Fibroblast of pulmonary artery (primary cell): ENCODE results near the gene ATCAY.
A peak's percentile ranks its signal among the peaks of the same experiment; 100 is the strongest.

Experiments used
- DNase-seq: peaks from one replicate; pipeline ENCODE4 v3.0.0-alpha.2; 2010; ENCODE audit warnings: low read depth
- H3K4me3 ChIP-seq: replicated peaks from 2 replicates; pipeline ENCODE4 v1.5.1; 2011; ENCODE audit warnings: low read depth, mild to moderate bottlenecking, control low read depth, low read length, moderate library complexity
- CTCF ChIP-seq: IDR thresholded peaks from 2 replicates; pipeline ENCODE4 v1.5.1; 2011; ENCODE audit warnings: mild to moderate bottlenecking, control low read depth, low read length, inconsistent platforms; ENCODE audit errors: missing control alignments

Gene ATCAY

DNA sequence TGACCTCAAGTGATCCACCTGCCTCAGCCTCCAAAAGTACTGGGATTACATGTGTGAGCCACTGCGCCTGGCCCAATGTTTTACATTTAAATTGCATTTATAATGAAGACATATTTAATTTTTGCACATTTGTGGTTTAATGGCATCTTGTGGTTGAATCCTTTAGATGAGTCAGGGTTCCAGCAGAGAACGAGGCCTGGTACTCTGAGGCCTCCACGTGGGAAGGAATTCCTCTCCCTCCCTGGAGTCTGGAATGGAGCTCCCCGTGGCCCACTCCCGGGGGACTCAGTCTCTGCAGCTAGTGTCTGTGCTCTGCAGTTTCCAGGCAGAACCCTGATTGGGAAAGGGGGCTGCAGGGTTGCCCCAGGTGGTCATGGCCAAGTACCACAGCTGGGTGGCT is 35.9 kb upstream of the ATCAY start:
- no peak for DNase-seq

DNA sequence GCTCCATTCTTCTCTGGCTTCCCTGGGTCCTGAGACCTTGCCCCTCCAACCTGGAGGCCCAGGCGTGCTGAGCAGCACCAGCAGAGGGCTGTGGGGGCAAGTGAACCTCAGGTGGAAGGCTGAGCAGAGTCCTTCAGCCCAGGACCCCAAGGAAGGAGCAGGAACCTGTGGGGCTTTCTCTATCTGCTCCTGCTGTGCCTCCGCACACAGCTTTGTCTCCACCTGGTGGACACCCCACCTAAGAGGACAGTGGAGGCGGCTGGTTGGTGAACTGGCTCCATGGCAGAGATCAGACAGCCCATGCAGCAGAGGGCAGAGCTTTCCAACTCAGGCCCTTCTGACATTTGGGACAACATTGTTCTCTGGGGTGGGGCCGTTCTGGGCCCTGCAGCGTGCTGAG is 31.4 kb upstream of the ATCAY start:
- no peak overlapping the region for H3K4me3 ChIP-seq
- TF ChIP-seq CTCF: peak; percentile 43
- peak; percentile 16 for DNase-seq

More for the DNA sequence above, 35.9 kb upstream of the ATCAY start:
- no peak overlapping the region for H3K4me3 ChIP-seq
- no peak for TF ChIP-seq CTCF

GRCh38 chr19:3849787-3850186 is 30.7 kb upstream of the ATCAY start:
- TF ChIP-seq CTCF: no peak
- H3K4me3 ChIP-seq: no peak overlapping the region
- DNase-seq: no peak

GRCh38 chr19:3850320-3850972 is 30.0 kb upstream of the ATCAY start:
- no peak for TF ChIP-seq CTCF
- DNase-seq: no peak
- H3K4me3 ChIP-seq: no peak overlapping the region

- no peak overlapping the region for H3K4me3 ChIP-seq
- DNase-seq: no peak
- TF ChIP-seq CTCF: no peak
Observed at GRCh38 chr19:3851254-3852176, 29.0 kb upstream of the ATCAY start.

DNA sequence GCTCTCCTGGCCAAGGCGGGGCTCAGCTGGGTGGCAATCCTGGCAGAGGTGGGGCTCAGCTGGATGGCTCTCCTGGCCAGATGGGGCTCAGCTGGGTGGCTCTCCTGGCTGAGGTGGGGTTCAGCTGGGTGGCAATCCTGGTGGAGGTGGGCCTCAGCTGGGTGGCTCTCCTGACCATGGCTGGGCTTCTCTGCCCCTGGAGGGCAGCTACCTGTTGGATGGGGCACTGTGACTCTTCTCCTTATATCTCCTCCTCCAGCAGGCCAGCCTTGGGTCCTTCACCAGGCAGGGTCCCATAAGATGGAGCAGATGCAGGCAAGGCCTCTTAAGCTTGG is 28.3 kb upstream of the ATCAY start:
- DNase-seq: no peak
- no peak for TF ChIP-seq CTCF

More for the DNA sequence above, 28.3 kb upstream of the ATCAY start:
- no peak overlapping the region for H3K4me3 ChIP-seq
